Activated CD4-positive, alpha-beta T cell treated with anti-CD3 and anti-CD28 coated beads, Interleukin-2, amount 10 ng/mL, durations not matched to agents 7 days and 5 days (primary cell): ENCODE measurements around the gene FLNC. TPM values are rescaled to one million over a fixed set of nuclear protein-coding genes. Genes with fewer than 3 reads are reported as not detected.

Experiments used
- total RNA-seq, 2 experiments: library from RNA; stranded (reverse); gene quantifications; one replicate each; pipeline ENCODE4 v1.2.3, GENCODE V29; 2021

The FLNC gene
- total RNA-seq, 2 experiments from 2014 or later = not detected

Other genes starting within 250 kb of the FLNC start
- under 1 TPM; 0.48 to 0.92 TPM for gene GARIN1A, start 158.1 kb upstream of the FLNC start, total RNA-seq
- gene CALU, start 91.0 kb upstream of the FLNC start, total RNA-seq = 10 to 100 TPM; 29.5 to 32.1 TPM
- gene OPN1SW, start 54.6 kb upstream of the FLNC start, total RNA-seq = not detected
- gene CCDC136, start 38.4 kb upstream of the FLNC start, total RNA-seq = 1 to 10 TPM; 5.1 to 6.8 TPM
- gene ATP6V1F, start 32.5 kb downstream of the FLNC start, total RNA-seq = 100 to 1,000 TPM; 123 to 143 TPM
- under 1 TPM; 0.10 to 0.12 TPM for gene KCP, start 80.3 kb downstream of the FLNC start, total RNA-seq
- 1 to 10 TPM; 6.5 to 6.7 TPM for gene IRF5, start 107.5 kb downstream of the FLNC start, total RNA-seq
- gene TNPO3, start 224.7 kb downstream of the FLNC start, total RNA-seq = 10 to 100 TPM; 44.3 to 48.1 TPM